HG03060 (cell line): Measurements from ENCODE around the gene FBXO38.
"Not testable (repeated sequence)": the region's sequence is repeated elsewhere in the genome, so short reads cannot be mapped to it uniquely, and the experiment has no call there.

Experiments used
- ATAC-seq: cut with Tn5 transposase; IDR thresholded peaks from one replicate; pipeline ENCODE4 v1.9.1; 2021; ENCODE audit warnings: low read depth, moderate number of reproducible peaks; ENCODE audit not compliant: unreplicated experiment

Gene FBXO38

GRCh38 chr5:148466236-148466580 lies 82.5 kb downstream of the FBXO38 start:
- no peak for ATAC-seq

- ATAC-seq, result no peak
Measured at GRCh38 chr5:148467958-148468357, 84.2 kb downstream of the FBXO38 start.

- not testable (repeated sequence) for ATAC-seq
Measured at GRCh38 chr5:148468746-148469145, 85.0 kb downstream of the FBXO38 start.

GRCh38 chr5:148469501-148469935 lies 85.8 kb downstream of the FBXO38 start:
- no peak for ATAC-seq

GRCh38 chr5:148471379-148471778 lies 87.6 kb downstream of the FBXO38 start:
- no peak for ATAC-seq

GRCh38 chr5:148474025-148474511 lies 90.3 kb downstream of the FBXO38 start:
- ATAC-seq, result no peak

GRCh38 chr5:148476302-148476701 lies 92.5 kb downstream of the FBXO38 start:
- no peak for ATAC-seq

GRCh38 chr5:148477429-148477828 lies 93.7 kb downstream of the FBXO38 start:
- ATAC-seq, result no peak

GRCh38 chr5:148482196-148482595 lies 98.4 kb downstream of the FBXO38 start:
- ATAC-seq, result no peak

- no peak for ATAC-seq
Measured at GRCh38 chr5:148482697-148483462, 99.1 kb downstream of the FBXO38 start.

GRCh38 chr5:148483750-148484149 lies 100.0 kb downstream of the FBXO38 start:
- no peak for ATAC-seq

GRCh38 chr5:148484651-148485050 lies 100.9 kb downstream of the FBXO38 start:
- ATAC-seq, result no peak

GRCh38 chr5:148486456-148486855 lies 102.7 kb downstream of the FBXO38 start:
- ATAC-seq, result no peak

GRCh38 chr5:148488757-148489156 lies 105.0 kb downstream of the FBXO38 start:
- no peak for ATAC-seq

GRCh38 chr5:148491015-148491792 lies 107.4 kb downstream of the FBXO38 start:
- ATAC-seq, result no peak

- no peak for ATAC-seq
Measured at GRCh38 chr5:148491793-148492184, 108.0 kb downstream of the FBXO38 start.

- ATAC-seq, result no peak
Measured at GRCh38 chr5:148492351-148492750, 108.6 kb downstream of the FBXO38 start.
